Stimulated activated naive CD8-positive, alpha-beta T cell treated with anti-CD3 and anti-CD28 coated beads, Interleukin-15, amount 100 ng/mL, for 72 hours (primary cell): ENCODE results near the gene COX4I2.
"Not testable (repeated sequence)": the region's sequence is repeated elsewhere in the genome, so short reads cannot be mapped to it uniquely, and the experiment has no call there.

ENCODE experiments used
- ATAC-seq: fragments of 150-1000 bp; cut with Tn5 transposase; 2 replicates; pipeline ENCODE4 v1.10.0; 2021; ENCODE audit warnings: mild to moderate bottlenecking, moderate library complexity
- DNase-seq, 2 donors: peaks; one replicate each; pipeline ENCODE4 v3.0.0; 2021 to 2022
- H3K27ac Mint-ChIP-seq, 2 donors: one replicate each; pipeline ENCODE4 v1.8.0; 2022; ENCODE audit warnings: mild to moderate bottlenecking in 2 of 2, mixed read lengths in 2 of 2, moderate library complexity in 2 of 2
- H3K27me3 Mint-ChIP-seq: one replicate; pipeline ENCODE4 v1.8.0; 2022; ENCODE audit warnings: mixed read lengths
- H3K4me1 Mint-ChIP-seq: one replicate; pipeline ENCODE4 v1.8.0; 2022; ENCODE audit warnings: mild to moderate bottlenecking, mixed read lengths
- H3K4me3 Mint-ChIP-seq, 2 donors: one replicate each; pipeline ENCODE4 v1.8.0; 2022; ENCODE audit warnings: mild to moderate bottlenecking in 2 of 2, mixed read lengths in 2 of 2, moderate library complexity in 1 of 2
- H3K9me3 Mint-ChIP-seq, 2 donors: one replicate each; pipeline ENCODE4 v1.8.0; 2022; ENCODE audit warnings: mixed read lengths in 2 of 2

The COX4I2 gene

DNA sequence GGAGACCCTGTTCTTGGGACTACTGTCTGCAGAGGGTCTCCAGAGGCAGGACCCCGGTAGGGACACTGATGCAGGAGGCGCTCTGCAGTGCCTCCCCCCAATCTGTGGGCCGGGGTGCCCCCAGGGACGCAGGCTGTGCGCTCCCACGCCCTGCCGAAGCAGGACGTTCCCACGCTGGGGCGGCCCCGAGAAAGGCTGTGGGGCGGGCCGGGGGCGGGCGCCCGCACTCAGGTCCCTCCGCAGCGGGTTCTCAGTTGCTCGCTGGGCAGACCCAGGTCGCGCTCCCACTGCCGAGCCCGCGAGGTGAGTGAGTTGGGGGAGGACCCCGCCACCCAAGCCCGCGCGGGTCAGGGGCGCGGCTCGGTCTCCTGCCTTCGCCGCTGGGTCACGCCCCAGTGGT lies at the start of gene COX4I2:
Gene COX4I2, plus strand, starts transcription at position 253 of the 400 bp plus-strand sequence. CDS start 1,106 bp downstream, outside the sequence.
- Mint-ChIP-seq H3K27ac (no peak within 1 kb of the TSS), H3K4me3 (no peak within 1 kb of the TSS), H3K27me3 (peaks cover 26% of the 10 kb centered on the region), H3K4me1 (peaks cover 22% of the 10 kb centered on the region), H3K9me3 (no peaks in the 10 kb centered on the region)
- DNase-seq (no peak), ATAC-seq (peak; percentile 29)

DNA sequence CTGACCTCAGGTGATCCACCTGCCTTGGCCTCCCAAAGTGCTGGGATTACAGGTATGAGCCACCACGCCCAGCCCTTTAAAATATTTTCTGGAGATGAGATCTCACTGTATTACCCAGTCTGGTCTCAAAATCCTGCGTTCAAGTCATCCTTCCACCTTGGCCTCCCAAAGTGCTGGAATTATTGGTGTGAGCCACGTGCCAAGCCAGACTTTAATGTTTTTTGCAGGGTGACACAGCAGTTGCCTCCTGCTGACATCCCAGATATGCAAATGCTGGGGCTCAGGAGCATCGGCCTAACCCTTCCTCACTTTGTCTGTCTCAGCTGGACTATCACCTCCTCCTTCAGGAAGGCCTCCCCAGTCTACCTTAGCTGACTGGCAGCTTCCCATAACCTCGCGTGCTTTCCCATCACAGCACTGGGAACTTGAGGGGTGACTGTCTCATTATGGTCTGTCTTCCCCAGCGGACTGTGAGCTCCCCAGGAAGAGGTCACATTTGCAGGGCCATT lies 46.9 kb upstream of the COX4I2 start:
- Mint-ChIP-seq H3K27me3 (peaks cover 43% of the 10 kb centered on the region), H3K4me1 (peaks cover 29% of the 10 kb centered on the region)

DNA sequence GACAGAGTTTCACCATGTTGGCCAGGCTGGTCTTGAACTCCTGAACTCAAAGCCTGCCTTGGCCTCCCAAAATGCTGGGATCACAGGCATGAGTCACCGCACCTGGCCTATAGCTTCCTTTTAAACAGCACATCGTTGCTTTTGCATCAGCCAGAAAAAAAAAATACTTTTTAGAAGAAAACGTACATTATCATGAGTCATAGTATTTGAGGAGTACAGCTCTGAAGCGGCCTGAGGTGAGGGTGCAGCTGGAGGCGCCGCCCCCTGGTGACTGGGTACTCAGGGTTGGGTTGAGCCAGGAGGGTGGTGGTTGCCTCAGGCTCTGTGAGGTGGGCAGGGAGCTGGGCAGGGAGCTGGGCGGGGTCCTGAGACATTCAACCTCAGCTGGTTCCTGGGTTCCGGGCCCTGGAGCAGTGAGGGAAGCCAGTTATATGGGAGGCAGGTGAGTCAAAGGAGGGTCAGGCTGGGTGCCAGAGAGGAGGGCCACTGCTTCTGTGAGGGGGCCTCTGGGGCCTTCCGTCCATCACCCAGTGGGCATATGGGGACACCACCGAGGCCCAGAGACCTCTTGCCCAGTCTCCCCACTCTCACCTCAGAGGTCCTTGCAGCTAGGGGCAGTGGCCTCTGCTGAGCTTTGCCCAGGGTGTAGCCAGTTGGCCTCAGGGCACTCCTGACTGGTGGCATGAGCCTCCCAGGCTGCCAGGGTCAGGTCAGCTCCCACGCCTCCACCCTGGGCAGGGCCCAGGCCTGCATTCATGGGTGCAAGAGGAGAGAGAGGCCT lies 44.3 kb upstream of the COX4I2 start:
- no peaks in the 10 kb centered on the region for H3K9me3 Mint-ChIP-seq
- no peak overlapping the region for H3K27ac Mint-ChIP-seq
- H3K4me3 Mint-ChIP-seq, result no peak overlapping the region
- peak; percentile 79 for ATAC-seq
- DNase-seq, result no peak
- peaks cover 23% of the 10 kb centered on the region for H3K27me3 Mint-ChIP-seq
- peaks cover 27% of the 10 kb centered on the region for H3K4me1 Mint-ChIP-seq

More for the DNA sequence above, 46.9 kb upstream of the COX4I2 start:
- H3K4me3 Mint-ChIP-seq, result no peak overlapping the region
- DNase-seq, result no peak
- ATAC-seq, result no peak
- H3K27ac Mint-ChIP-seq, result no peak overlapping the region
- H3K9me3 Mint-ChIP-seq, result no peaks in the 10 kb centered on the region

DNA sequence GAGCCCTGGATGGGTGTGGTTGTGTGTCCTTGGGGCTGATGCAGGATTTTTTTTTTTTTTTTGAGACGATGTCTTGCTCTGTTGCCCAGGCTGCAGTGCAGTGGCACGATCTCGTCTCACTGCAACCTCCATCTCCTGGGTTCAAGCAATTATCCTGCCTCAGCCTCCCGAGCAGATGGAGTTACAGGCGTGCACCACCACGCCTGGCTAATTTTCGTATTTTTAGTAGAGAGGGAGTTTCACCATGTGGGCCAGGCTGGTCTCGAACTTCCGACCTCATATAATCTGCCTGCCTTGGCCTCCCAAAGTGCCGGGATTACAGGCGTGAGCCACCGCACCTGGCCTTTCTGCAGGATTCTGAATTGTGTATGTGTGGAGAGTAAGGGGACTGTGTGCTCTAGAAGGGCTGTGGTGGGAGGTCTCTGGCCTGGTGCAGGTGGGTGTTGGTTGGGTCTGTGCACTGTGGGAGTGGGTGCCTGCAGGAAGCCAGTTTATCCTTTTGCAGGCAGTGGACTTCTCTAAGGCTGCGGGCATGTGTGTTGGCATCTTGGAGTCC lies 43.6 kb upstream of the COX4I2 start:
- Mint-ChIP-seq H3K27ac (no peak overlapping the region), H3K4me3 (no peak overlapping the region), H3K4me1 (peaks cover 27% of the 10 kb centered on the region), H3K27me3 (peaks cover 16% of the 10 kb centered on the region), H3K9me3 (no peaks in the 10 kb centered on the region)
- DNase-seq (no peak), ATAC-seq (no peak)

DNA sequence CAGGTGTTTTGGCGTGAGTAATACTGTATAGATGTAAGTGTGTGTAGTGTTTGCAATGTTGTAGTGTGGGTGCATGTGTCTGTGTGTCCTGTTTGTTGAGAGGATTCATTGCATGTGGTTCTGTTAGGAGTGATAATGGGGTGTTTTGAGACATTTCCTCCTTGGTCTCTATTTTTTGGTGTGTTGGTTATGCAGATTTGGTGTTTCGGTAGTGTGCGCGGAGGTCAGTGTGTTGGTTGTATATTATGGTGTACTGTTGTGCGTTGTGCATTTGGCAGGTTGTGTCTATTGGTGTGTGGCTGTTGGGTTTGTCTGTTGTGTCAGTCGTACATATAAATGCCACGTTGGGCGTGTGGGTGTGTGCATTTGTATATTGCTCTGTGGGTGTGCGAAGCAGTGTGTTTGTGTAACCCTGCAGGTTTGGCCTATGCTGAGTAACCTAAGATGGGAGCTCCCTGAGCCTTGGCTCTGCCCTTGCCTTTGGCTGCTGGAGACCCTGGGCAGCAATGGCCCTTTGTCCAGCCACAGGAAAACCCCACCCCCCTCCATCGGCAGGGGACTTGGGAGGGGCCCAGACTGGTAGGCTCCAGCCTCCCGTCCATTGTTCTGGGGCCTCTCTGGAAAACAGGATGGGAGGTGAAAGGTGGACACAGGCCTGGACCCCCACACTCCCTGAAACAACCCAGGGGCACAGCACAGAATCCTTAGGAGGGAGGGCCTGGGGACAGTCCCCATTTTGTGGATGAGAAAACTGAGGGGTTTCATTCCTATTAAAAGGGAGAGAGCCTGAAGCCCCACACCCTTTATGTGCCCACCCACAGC lies 42.9 kb upstream of the COX4I2 start:
- peaks cover 15% of the 10 kb centered on the region for H3K27me3 Mint-ChIP-seq

DNA sequence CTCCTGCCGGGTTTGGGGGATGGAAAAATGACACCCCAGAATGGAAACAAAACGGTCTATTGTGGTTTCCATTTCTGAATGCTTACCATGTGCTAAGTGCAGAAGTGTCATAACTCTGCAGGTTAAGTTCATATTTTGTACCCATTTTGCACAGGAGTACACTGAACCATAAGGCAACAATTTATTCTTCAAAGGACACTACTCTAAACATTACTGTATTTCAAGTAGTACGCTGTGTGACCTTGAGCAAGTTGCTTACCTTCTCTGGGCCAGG lies 42.4 kb upstream of the COX4I2 start:
- Mint-ChIP-seq H3K27me3 (peaks cover 20% of the 10 kb centered on the region), H3K4me1 (peaks cover 27% of the 10 kb centered on the region), H3K27ac (no peak overlapping the region), H3K9me3 (no peaks in the 10 kb centered on the region), H3K4me3 (no peak overlapping the region)
- DNase-seq (no peak), ATAC-seq (no peak)

More for the DNA sequence above, 42.9 kb upstream of the COX4I2 start:
- DNase-seq (no peak), ATAC-seq (no peak)
- Mint-ChIP-seq H3K27ac (no peak overlapping the region), H3K4me3 (no peak overlapping the region), H3K4me1 (peaks cover 27% of the 10 kb centered on the region), H3K9me3 (no peaks in the 10 kb centered on the region)

DNA sequence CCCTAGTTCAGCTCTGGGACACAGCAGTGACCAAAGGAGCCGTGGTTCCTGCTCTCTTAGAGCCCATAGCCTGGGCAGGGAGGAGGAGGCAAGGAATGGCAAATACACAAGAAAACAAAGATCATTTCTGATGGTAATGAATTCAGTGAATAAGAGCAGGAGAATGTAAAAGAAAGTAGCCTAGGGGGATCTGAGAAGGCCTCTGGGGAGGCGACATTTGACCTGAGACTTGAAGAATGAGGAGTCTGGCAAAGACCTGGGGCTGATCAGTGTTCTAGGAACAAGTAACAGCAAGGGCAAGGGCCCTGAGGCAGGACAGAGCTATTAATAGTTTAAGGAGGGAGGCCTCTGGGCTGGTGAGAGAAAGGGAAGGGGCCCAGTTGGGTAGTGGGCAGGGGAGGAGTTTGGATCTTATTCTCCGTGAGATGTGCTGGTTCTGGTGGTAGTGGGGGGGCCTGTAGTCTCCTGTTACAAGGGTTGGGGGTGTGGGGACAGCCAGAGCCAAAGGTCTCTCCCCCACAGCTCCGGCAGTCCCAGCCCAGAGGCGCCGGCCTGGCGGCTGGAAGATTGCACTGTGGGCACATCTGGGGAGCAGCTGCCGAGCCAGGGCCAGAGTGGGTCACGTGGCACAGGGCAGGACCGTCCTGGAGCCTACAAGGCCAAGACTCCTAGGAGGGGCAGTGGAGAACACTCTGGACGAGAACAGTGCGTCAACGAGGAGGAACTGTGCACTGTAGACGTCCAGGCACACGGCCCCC lies 41.9 kb upstream of the COX4I2 start:
- Mint-ChIP-seq H3K27me3 (peaks cover 25% of the 10 kb centered on the region), H3K4me1 (peaks cover 27% of the 10 kb centered on the region), H3K27ac (peak overlapping the region in 1 of 2 donors; percentile 37), H3K9me3 (no peaks in the 10 kb centered on the region), H3K4me3 (no peak overlapping the region)
- DNase-seq (no peak), ATAC-seq (no peak)

DNA sequence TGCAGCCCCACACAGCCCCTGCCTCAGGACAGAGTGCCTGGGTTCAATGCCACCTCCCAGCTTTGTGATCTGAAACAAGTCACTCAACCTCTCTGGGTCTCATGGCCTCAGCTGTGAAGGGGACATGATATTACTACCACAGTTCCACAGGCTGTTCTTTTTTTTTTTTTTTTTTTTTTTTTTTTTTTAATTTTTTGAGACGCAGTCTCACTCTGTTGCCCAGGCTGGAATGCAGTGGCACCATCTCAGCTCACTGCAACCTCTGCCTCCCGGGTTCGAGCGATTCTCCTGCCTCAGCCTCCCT lies 41.3 kb upstream of the COX4I2 start:
- Mint-ChIP-seq H3K27me3 (peaks cover 27% of the 10 kb centered on the region), H3K4me1 (peaks cover 27% of the 10 kb centered on the region)
- not testable (repeated sequence) for H3K9me3 Mint-ChIP-seq, H3K27ac Mint-ChIP-seq, ATAC-seq, H3K4me3 Mint-ChIP-seq, DNase-seq

DNA sequence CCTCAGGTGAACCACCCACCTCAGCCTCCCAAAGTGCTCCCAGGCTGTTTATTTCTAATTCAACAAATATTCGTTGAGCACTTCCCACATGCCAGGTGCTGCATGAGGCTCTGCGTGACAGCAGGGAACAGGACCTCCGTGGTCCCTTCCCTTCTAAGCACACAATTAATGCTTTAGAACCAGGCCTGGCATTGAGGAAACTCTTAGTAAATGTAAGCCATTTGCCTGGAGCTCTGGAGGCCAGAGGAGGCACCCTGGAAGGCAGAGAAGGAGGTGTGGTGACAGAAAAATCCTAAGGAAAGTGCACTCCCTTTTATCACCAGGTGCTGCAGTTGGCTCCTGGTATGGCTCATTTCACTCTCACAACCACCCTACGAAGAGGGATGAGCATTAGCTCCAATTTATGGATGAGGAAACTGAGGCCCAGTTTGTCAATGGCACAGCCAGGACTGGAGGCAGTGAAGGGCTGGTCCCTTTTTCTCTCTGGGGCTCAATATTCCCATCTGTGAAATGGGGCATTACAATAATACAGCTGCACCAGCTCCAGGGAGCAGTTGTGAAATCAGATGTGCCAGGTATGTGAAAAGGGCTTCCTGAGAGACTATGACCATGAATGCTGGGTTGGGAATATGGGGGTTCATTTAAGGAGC lies 40.8 kb upstream of the COX4I2 start:
- H3K27me3 Mint-ChIP-seq, result peaks cover 27% of the 10 kb centered on the region
- no peak overlapping the region for H3K27ac Mint-ChIP-seq
- peaks cover 27% of the 10 kb centered on the region for H3K4me1 Mint-ChIP-seq
- ATAC-seq (no peak), DNase-seq (no peak)
- no peak overlapping the region for H3K4me3 Mint-ChIP-seq
- H3K9me3 Mint-ChIP-seq, result no peaks in the 10 kb centered on the region

DNA sequence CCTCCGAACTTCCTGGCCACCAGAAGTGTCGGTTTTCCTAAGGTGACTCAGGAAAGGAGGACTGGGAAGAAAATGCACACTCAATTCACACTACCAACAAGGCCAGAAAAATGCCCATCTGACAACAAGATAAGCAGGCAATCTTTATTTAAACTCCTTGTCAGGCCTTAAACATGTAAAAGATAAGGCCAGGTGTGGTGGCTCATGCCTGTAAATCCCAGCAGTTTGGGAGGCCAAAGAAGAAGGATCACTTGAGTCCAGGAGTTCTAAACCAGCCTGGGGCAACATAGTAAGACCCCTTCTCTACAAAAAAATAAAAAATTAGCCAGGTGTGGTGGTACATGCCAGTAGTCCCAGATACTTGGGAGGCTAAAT lies 40.2 kb upstream of the COX4I2 start:
- DNase-seq (no peak), ATAC-seq (no peak)
- Mint-ChIP-seq H3K4me1 (peaks cover 28% of the 10 kb centered on the region), H3K27ac (no peak overlapping the region), H3K4me3 (no peak overlapping the region), H3K27me3 (peaks cover 32% of the 10 kb centered on the region), H3K9me3 (no peaks in the 10 kb centered on the region)

DNA sequence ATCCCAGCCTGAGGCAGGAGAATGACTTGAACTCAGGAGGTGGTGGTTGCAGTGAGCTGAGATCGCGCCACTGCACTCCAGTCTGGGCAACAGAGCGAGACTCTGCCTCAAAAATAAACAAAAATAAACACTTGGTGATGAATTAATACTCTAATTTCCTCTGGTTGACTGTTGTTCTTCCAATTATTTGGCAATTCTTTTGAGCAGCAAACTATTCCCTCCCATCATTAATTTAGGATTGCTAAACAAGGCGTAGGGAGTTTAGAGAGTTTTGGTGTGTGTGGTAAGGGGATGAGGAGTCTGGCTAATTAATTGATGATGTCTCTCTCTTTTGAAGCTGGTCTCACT lies 35.3 kb upstream of the COX4I2 start:
- H3K9me3 Mint-ChIP-seq, result no peaks in the 10 kb centered on the region
- H3K27me3 Mint-ChIP-seq, result peaks cover 63% of the 10 kb centered on the region
- H3K27ac Mint-ChIP-seq, result no peak overlapping the region
- DNase-seq (no peak), ATAC-seq (no peak)
- H3K4me3 Mint-ChIP-seq, result no peak overlapping the region
- H3K4me1 Mint-ChIP-seq, result peaks cover 38% of the 10 kb centered on the region

DNA sequence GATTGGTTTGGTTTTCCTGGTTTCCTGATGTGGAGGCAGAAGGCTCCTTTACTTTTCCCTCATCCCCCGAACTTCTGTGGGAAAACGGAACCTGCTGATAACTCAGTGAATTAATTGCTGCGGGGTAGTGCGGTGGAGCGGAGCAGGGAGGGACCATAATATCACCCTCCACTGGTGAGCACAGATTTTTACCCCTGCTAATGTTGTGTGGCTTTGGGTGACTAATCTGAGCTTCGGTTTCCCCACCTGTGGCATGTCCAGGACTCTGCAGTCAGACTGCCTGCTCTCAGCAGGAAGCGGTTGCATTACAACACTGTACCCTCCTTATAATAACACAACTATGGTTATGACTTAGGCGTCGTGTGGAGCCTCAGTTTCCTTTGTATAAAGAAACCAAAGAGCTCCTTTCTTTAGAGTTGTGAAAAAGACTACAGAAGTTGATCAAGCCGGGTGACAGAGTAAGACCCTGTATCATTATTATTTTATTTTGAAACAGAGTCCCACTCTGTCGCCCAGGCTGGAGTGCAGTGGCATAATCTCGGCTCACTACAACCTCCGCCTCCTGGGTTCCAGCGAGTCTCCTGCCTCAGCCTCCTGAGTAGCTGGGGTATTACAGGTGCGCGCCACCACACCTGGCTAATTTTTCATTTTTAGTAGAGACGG lies 34.8 kb upstream of the COX4I2 start:
- peak overlapping the region; percentile 28 to 50 for H3K4me3 Mint-ChIP-seq
- peaks cover 38% of the 10 kb centered on the region for H3K4me1 Mint-ChIP-seq
- H3K27me3 Mint-ChIP-seq, result peaks cover 68% of the 10 kb centered on the region
- H3K9me3 Mint-ChIP-seq, result no peaks in the 10 kb centered on the region
- DNase-seq (peak; percentile 33 to 80), ATAC-seq (peak; percentile 93)
- no peak overlapping the region for H3K27ac Mint-ChIP-seq

DNA sequence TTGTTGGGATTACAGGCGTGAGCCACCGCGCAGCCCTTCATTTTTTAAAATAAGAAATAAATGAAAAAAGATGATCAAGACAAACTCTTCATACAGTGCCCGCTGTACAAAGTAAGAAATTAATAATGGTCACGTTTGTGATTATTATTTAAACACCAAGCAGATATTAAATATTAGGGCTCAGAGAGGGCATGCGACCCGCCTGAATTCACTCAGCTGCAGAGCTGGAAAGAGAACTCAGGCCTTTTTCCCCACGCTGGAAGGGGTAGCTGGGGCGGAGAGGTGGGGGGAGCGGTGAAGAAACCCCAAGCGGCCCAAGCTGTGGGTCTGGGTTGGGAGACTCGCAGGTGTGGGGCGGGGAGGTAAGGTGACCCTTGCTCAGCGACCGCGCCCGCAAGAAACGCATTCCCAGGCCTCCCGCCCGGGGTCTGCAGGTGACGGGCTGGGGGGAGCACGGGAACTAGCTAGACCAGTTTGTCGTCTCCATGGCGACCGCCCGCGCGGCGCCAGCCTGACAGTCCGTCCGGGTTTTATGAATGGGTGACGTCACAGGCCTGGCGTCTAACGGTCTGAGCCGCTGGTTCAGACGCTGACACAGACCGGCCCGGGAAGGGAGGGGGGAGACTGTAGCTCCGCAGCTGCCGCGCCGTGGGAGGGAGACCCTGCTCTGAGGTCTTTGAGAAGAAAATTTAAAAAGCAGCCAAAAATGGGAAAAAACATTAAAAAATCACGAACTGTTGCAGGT lies 33.7 kb upstream of the COX4I2 start:
- peaks cover 79% of the 10 kb centered on the region for H3K27me3 Mint-ChIP-seq
- peaks cover 38% of the 10 kb centered on the region for H3K4me1 Mint-ChIP-seq
- ATAC-seq (peak; percentile 39), DNase-seq (peak; percentile 60 to 70)
- no peak overlapping the region for H3K27ac Mint-ChIP-seq
- H3K4me3 Mint-ChIP-seq, result peak overlapping the region; percentile 91 to 98
- H3K9me3 Mint-ChIP-seq, result no peaks in the 10 kb centered on the region

DNA sequence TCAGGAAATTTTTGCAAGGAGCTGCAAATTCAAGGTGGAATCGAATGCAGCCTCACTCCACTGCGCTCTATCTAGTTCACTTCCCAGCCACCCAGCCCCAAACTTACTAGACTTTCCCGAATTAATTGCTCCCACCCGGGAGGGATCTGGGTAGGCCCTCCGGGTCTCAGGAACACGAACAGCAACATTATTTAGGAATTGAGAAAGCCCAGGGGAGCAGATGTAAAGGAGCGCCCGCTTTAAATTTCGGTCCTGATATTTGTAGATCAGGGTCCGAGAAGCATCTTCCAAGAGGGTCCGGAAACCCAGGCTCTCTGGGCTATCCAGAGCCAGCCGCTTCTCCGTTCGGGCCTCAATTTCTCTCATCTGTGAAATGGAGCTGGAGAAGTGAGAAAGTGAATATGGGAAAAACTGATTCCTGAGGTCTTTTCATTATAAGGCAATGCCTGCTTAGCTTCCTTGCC lies 33.1 kb upstream of the COX4I2 start:
- H3K9me3 Mint-ChIP-seq, result no peaks in the 10 kb centered on the region
- H3K27me3 Mint-ChIP-seq, result peaks cover 85% of the 10 kb centered on the region
- H3K27ac Mint-ChIP-seq, result no peak overlapping the region
- H3K4me1 Mint-ChIP-seq, result peaks cover 38% of the 10 kb centered on the region
- DNase-seq, result no peak
- peak overlapping the region; percentile 91 to 98 for H3K4me3 Mint-ChIP-seq
- no peak for ATAC-seq
